ENCODE measurements around the gene MAPK10.

The MAPK10 gene

GRCh38 chr4:85964298-85964697, 395.6 kb downstream of the MAPK10 start:
- no peak for DNase-seq

- no peak for DNase-seq
Measured at GRCh38 chr4:85963231-85963630, 396.6 kb downstream of the MAPK10 start.

DNA sequence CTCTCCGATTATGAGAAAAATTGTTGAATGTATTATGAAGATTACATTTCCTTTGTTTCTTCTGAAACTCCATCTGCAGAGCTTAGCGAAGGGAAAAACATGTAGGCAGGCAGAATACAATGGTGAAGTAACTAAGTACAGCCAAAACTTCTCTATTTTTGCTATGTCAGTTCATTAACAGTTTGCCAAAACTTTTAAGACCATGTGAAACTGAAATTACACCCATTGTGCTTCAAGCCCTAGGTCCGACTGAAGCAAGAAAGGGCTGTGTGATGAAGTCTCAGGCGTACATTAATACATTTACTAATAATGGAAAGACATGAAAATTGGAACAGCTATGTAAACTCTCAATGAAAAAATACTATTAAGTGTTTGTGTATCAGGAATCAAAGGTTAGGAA, 398.0 kb downstream of the MAPK10 start:
- DNase-seq: no peak

DNA sequence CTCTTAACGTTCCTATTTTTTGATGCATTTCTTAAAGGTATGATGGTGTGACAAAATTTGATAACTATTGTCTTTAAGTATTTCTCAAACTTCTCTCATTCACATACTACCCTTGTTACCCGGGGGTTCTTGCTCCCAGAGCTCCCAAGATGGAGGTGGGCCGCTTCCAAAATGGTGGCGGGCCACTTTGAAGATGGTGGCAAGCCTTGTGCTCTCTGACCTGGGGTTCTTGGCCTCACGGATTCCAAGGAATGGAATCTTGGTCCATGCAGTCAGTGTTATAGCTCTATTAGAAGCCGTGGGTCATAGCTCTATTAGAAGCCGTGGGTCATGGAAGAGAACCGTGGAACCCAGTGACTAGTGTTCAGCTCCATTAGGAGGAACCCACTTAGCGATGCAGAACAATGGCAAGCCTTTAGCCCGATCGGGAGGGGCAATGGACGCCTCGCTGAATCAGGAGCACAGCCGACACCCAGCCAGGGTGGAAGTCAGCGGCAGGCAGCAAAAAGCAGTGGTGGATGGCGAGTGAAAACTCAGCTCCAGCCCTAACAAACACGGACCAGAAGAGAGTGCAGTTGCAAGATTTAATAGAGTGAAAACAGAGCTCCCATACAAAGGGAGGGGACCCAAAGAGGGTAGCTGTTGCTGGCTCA, 403.4 kb downstream of the MAPK10 start:
- no peak for DNase-seq

GRCh38 chr4:85955620-85956292, 404.1 kb downstream of the MAPK10 start:
- no peak for DNase-seq

GRCh38 chr4:85953651-85954018, 406.2 kb downstream of the MAPK10 start:
- no peak for DNase-seq

DNA sequence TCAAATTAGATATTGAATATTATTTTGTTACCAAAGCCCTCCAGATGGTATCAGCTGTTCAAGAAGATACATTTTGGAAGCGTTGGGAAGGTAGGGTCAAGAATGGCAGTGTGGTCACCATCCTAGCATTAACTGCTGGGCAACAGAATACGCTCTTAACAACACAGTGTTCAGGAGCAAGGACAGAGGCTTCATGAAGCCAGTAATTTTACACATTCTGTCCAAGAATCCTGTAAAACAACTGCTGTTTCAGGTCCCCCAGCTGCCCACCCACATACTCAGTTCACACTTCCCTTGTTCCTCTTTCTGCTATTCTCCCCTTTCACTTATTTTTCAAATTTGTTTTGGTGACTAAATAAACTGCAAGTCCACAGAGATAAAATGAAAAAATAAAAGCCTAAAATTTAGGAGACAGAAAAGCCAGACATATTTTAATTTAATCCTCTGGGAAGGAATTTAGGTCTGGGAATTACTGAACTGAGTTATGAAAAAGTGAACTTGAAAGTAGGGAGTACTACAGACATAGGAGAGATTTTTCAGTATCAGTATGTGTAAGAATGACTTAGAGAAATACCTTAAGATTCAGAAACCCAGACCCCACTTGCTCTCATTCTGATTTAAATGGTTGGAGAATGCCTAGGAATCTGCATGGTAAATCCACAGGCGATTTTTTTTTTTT, 406.7 kb downstream of the MAPK10 start:
- DNase-seq: no peak

DNA sequence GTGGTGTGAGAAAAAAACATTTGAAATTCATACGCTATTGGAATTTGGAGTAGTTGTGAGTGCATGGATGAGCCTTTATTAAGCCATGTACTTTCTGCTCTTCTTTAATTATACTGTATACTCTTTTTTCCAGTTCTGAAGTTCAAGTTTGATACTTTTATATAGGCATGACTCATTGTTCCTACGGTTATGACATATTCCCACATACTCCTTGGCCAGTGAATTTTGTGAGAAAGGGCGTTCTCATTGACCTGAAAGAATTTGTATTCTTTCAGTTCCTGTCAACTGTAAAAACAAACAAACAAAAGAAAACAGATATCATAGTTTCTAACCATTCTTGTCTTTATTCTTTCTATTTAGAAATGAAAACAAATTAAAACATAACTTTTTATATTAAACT, 407.3 kb downstream of the MAPK10 start:
- DNase-seq: no peak

DNA sequence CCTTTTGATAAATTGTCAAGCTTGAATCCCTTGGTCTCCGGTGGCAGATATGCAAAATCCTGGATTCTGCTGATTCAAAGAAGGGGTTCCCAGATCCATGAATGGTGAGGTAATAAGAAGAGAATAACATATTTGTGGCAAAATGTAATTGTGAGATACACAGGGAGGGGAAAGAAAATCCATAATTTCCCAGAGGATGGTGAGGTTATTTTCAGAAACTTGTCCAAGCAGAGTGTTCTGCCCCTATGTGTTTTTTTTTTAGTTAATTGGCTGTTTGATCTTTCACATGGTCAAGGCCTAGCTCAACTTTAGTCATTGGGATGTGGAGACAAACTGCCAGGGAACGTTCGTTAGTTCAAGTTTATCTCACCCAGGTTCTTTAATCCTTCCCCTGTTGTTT, 408.8 kb downstream of the MAPK10 start:
- no peak for DNase-seq

- no peak for DNase-seq
Measured at GRCh38 chr4:85946821-85947220, 413.0 kb downstream of the MAPK10 start.

DNA sequence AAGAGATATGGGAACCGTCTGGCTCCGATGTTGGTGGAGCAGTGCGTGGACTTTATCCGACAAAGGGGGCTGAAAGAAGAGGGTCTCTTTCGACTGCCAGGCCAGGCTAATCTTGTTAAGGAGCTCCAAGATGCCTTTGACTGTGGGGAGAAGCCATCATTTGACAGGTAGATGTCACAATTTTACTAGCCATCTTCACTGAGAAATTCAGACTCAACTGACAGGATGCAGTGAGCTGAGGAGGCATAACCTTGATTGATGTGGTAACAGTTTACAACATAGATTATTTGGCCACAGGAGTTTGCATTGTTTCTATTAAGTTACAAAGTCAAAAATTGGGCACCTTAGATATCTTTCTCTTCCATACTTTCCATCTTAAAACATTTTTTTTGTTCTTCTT, 417.7 kb downstream of the MAPK10 start:
- no peak for DNase-seq

- DNase-seq: no peak
Measured at GRCh38 chr4:85940151-85940550, 419.7 kb downstream of the MAPK10 start.
